ENCODE results near the gene NEDD4.

DNA sequence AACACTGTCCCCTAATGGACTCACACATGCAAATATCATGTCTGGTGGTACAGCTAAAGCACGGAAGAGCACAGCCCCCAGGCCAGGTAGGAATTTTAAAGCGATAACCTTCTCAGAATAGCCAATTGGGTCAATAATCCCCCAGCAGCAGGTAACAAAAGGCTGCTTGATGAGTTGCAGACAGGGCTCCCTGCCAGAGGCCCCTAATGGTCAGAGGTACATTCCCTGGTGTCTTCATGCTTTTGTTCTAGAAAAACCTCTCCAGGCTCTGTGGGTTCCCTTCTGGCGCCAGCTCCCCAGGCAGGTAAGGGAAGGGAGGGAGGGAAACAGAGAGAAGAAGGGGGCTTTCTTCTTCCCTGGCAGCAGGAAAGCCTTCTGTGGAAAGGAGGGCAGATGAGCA is 207.1 kb downstream of the NEDD4 start:
- TF ChIP-seq, protein P1, sequence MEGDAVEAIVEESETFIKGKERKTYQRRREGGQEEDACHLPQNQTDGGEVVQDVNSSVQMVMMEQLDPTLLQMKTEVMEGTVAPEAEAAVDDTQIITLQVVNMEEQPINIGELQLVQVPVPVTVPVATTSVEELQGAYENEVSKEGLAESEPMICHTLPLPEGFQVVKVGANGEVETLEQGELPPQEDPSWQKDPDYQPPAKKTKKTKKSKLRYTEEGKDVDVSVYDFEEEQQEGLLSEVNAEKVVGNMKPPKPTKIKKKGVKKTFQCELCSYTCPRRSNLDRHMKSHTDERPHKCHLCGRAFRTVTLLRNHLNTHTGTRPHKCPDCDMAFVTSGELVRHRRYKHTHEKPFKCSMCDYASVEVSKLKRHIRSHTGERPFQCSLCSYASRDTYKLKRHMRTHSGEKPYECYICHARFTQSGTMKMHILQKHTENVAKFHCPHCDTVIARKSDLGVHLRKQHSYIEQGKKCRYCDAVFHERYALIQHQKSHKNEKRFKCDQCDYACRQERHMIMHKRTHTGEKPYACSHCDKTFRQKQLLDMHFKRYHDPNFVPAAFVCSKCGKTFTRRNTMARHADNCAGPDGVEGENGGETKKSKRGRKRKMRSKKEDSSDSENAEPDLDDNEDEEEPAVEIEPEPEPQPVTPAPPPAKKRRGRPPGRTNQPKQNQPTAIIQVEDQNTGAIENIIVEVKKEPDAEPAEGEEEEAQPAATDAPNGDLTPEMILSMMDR (IDR thresholded peaks at IDR 0.05), result no peak
- TF ChIP-seq GABPA (IDR thresholded peaks at IDR 0.05; ENCODE audit: low read depth) (no peak), TCF12 (IDR thresholded peaks at IDR 0.05) (no peak), TAF1 (IDR thresholded peaks at IDR 0.05; ENCODE audit: borderline replicate concordance, low read depth, low read length) (no peak), EZH2phosphoT487 (IDR thresholded peaks at IDR 0.05; ENCODE audit: borderline replicate concordance, low read depth) (no peak), FOXM1 (IDR thresholded peaks at IDR 0.05; ENCODE audit: low read depth) (no peak), RAD21 (IDR thresholded peaks at IDR 0.05; ENCODE audit: low read length) (no peak), POLR2AphosphoS5 (IDR thresholded peaks at IDR 0.05; ENCODE audit: low read depth, low read length) (no peak)
- TF ChIP-seq, protein P2, sequence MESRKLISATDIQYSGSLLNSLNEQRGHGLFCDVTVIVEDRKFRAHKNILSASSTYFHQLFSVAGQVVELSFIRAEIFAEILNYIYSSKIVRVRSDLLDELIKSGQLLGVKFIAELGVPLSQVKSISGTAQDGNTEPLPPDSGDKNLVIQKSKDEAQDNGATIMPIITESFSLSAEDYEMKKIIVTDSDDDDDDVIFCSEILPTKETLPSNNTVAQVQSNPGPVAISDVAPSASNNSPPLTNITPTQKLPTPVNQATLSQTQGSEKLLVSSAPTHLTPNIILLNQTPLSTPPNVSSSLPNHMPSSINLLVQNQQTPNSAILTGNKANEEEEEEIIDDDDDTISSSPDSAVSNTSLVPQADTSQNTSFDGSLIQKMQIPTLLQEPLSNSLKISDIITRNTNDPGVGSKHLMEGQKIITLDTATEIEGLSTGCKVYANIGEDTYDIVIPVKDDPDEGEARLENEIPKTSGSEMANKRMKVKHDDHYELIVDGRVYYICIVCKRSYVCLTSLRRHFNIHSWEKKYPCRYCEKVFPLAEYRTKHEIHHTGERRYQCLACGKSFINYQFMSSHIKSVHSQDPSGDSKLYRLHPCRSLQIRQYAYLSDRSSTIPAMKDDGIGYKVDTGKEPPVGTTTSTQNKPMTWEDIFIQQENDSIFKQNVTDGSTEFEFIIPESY (IDR thresholded peaks at IDR 0.05; ENCODE audit: borderline replicate concordance, low read depth), result no peak
- TF ChIP-seq, protein P3, sequence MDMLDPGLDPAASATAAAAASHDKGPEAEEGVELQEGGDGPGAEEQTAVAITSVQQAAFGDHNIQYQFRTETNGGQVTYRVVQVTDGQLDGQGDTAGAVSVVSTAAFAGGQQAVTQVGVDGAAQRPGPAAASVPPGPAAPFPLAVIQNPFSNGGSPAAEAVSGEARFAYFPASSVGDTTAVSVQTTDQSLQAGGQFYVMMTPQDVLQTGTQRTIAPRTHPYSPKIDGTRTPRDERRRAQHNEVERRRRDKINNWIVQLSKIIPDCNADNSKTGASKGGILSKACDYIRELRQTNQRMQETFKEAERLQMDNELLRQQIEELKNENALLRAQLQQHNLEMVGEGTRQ (IDR thresholded peaks at IDR 0.05; ENCODE audit: borderline replicate concordance, low read depth, low read length), result no peak
- TF ChIP-seq, protein P4, sequence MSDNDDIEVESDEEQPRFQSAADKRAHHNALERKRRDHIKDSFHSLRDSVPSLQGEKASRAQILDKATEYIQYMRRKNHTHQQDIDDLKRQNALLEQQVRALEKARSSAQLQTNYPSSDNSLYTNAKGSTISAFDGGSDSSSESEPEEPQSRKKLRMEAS (IDR thresholded peaks at IDR 0.05; ENCODE audit: low read depth), result no peak
